GM18873 (cell line): ENCODE results near the gene EIF2D.
"Not testable (repeated sequence)": the region's sequence is repeated elsewhere in the genome, so short reads cannot be mapped to it uniquely, and the experiment has no call there.

Experiments
- ATAC-seq: cut with Tn5 transposase; IDR thresholded peaks from one replicate; pipeline ENCODE4 v1.9.1; 2021; ENCODE audit warnings: mild to moderate bottlenecking, moderate library complexity, moderate number of reproducible peaks; ENCODE audit not compliant: unreplicated experiment, low FRiP score

The EIF2D gene, protein sequence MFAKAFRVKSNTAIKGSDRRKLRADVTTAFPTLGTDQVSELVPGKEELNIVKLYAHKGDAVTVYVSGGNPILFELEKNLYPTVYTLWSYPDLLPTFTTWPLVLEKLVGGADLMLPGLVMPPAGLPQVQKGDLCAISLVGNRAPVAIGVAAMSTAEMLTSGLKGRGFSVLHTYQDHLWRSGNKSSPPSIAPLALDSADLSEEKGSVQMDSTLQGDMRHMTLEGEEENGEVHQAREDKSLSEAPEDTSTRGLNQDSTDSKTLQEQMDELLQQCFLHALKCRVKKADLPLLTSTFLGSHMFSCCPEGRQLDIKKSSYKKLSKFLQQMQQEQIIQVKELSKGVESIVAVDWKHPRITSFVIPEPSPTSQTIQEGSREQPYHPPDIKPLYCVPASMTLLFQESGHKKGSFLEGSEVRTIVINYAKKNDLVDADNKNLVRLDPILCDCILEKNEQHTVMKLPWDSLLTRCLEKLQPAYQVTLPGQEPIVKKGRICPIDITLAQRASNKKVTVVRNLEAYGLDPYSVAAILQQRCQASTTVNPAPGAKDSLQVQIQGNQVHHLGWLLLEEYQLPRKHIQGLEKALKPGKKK

DNA sequence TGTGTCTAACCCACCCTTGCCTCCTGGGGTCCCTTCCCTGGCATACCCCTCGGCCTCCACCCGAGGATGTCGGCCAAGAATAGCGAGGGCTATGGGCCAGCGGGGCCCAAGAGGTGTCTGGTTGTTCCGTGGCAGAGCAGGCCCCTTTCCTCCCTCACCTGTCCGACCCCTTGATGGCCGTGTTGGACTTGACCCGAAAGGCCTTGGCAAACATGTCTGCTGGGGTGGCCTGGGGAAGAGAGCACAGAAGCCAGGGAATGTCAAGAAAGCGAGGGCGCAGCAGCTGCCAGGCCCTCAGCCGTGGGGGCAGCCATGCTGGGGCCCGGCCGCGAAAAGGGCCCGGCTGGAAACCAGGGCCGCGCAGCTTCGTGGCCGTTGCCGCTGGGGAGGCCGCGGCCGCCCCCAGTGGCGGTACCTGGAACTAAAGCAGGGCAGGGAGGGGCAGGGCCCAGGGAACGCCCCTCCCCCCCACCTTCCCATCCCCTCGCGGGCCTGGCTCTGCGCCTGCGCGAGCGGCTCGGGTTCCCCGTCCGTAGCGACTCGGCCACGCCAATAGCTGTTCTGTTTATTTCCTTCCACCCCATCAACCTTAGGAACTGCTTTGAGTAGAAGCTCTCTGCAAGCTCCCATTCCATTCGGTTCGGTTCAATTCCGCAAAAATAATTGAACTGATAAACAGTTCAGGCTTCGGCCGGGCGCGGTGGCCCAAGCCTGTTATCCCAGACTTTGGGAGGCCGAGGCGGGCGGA is at the start of gene EIF2D:
Gene EIF2D, minus strand, starts transcription at position 337 of the 748 bp plus-strand sequence. Its CDS starts 123 bp downstream, at position 214.
- peak; percentile 63 for ATAC-seq

DNA sequence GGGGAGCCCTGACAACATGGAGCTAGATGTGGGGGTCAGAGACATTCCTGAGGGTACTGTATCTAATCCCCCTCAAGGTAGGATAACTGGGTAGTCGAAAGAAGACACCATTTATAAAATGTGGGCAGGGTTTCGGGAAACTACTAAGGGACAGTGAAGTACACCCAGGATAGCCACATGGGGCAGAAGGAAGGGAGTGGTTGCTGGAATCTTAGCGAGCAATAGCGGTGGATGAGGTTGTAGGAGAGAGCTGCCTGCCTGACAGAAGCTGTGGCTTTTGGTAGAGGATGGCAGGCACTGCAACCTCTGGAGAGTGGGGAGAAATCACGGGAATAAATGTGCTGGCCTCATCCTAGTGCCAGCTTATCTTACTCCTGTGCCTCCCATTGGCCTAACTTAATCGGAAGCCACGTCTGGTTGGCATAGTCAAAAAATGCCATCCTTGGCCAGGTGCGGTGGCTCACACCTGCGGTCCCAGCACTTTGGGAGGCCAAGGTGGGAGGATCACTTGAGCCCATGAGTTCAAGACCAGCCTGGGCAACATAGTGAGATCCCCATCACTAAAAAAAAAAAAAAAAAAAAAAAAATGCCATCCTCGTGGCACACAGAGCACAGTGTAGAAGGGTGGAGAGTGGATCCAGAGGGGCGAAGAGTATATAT is 49.0 kb upstream of the EIF2D start:
- ATAC-seq: no peak

- no peak for ATAC-seq
These were observed 47.9 kb upstream of the EIF2D start for GRCh38 chr1:206660136-206660535.

DNA sequence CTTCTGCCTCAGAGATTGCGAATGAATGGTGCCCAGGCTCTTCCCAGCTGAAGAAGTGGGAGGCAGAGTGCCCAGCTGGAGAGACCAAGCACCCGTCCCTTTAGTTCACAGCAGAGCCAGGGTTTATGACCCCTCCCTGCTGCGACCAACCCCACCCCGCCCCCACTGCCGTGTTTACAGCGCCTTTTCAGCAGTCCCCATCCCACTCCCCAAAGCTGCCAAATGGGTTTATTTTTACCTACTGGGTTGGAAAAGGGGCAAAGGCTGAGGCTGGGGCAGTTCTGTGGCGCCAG is 46.7 kb upstream of the EIF2D start:
- no peak for ATAC-seq

GRCh38 chr1:206658264-206658980 is 46.2 kb upstream of the EIF2D start:
- ATAC-seq: no peak

DNA sequence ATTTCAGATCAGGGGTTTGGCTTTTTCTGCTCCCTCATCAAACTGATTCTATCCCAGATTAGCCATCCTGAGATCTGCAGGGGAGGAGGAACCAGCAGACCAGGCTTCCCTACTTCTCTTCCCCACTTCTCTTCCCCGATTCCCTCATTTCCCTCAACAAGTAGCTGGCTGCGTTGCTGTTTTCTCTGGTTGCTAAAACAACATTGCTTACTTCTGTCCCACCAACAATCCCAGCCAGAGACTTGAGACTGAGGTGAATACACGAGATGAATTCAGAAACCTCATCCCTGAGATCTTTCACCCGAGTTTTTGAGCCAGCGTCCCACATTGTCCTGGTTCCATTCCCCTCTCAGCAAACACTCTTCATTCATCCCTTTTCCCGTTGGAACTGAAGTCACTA is 45.5 kb upstream of the EIF2D start:
- no peak for ATAC-seq

DNA sequence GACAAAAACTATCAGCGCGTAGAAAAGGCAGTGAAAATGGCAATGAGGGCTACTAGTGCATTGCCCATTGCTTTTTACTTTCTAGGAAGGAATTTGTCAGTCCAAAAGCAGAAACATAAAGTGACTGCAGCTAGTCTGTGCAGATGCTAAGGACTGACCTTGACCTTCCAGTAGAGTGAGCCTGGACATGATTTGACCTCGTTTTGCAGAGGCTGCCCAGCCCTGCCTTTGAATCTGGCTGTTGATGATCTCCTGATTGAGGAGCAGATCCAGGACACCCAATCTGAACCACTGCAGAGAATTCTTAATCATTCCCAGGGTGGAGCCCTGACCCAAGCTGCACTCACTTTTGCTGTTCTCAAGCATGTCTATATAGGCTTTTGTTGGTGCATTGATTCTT is 44.7 kb upstream of the EIF2D start:
- ATAC-seq: no peak

DNA sequence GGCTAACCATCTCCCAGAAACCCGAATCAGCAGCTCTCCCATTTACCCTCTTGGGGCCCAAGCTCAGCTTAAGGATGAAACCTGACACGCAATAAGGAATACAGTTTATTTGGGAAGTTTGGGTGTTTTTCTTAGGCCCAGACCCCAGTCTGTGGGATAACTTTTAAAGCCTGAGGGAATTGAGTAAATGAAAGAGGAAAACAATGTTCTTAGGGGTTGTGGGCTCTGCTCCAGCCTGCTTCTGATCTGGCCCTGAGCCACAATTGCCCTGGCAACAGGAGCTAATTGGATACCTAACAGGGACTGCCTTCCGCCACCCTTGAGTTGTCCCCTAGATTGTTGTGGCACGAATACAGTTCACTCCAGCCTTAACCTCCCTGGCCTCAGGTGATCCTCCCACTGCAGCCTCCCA is 43.2 kb upstream of the EIF2D start:
- ATAC-seq: no peak

DNA sequence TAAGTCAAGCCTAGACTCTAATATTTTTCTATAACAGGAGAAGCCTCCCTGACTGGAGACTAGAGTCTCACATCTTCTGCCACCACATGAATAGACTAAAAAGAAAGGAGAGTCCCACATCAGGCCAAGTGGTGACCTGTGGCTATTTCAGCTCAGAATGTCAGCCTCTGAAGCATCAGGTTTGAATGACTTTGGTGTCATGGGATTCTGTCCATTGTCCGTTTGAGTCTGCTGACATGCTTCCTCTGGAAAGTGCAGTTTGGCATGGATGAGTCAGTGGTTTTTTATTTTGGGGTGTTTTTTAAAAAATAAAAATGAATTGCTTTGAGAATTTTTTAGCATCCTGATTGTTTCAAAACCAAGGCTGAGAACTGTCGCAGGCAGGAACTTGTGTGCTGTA is 42.6 kb upstream of the EIF2D start:
- no peak for ATAC-seq

GRCh38 chr1:206653715-206654459 is 41.6 kb upstream of the EIF2D start:
- ATAC-seq: no peak

DNA sequence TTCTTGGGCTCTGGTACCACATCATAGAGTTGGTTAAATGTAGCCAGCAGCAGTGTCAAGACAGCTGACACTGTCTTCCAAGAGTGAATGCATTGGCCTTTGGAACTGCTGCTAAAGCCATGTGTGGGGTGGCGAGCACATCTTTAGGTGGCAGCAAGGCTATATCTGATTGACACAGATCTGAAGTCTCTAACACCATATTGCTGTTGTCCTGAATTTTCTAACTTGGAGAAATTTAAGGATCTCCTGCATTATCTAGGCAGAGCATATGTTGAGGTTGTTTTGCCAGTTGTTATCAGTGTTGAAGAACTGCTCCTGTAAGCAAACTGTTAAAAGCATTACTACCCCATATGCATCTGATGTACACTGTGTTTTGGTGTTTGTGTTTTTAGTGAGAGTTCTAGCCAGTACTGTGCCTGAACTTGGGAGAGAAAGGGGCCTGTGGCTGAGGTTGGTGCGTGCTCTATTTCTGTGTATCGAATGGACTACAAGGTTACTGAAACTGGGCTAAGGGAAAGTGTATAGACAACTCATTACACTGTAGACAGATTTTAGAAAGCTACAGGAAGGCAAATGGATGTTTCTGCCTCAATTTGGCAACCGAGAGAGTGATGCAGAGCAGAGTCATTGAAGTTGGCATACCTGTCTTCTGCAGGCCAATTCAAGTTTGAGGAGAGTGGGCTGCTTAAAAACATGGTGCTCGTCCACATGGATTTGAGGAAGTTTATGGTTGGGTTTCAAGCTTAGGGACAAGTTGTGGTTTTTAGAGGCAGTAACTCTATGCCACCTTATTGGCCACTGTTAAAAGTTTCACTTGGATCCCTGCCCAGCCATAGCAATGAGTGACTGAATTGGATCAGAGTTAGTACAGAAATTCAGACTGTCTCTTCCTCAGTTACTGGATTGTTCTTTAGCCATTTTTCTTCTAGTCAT is 40.0 kb upstream of the EIF2D start:
- ATAC-seq: no peak

DNA sequence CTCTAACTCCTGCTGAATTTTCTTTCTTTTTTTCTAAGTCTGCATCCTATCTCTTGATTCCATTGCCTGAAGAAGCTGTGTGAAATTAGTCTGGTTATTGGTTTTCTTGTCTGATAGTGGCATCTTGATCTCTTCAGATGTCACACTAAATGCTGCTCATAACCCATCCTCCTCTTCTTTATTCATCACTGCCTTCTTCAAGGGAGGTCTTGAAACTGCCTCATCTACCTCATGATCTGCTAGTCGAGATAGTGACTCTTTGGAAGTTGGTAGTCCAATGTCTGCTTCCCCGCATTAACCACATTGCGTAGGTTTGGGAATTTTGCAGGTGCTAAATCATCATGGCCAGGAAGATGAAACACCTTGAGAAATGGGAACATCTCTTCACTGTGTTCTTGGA is 38.7 kb upstream of the EIF2D start:
- ATAC-seq: no peak

- ATAC-seq: no peak
These were observed 37.1 kb upstream of the EIF2D start for GRCh38 chr1:206649261-206649921.

DNA sequence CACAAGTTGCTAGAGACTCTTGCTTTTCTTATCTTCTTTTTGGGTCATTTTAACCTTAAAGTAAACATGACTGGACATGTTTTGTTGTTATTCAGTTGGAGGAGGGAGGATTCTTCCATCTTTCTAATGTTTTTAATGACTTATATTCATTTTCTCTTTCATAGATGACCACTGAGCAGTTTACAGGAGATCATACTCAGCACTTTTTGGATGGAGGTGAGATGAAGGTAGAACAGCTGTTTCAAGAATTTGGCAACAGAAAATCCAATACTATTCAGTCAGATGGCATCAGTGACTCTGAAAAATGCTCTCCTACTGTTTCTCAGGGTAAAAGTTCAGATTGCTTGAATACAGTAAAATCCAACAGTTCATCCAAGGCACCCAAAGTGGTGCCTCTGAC is 35.0 kb upstream of the EIF2D start:
- ATAC-seq: no peak

DNA sequence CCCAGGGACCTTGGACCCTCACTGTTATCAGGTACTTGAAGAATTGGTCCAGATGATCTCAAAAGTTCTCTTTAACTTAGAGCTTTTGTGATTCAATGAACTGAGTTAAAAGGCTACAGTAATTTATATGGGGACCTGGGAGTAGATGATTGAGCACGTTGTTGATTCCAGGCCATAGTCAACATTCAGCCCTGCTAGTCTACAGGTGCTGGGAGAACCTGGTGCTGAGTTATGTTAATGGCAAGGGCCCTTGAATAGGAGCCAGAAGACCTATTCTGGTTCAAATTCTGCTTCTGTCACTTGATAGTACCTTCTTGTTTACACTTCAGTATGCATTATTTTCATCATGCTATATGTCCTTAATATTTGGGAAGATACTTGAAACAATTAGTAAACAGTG is 34.2 kb upstream of the EIF2D start:
- no peak for ATAC-seq

DNA sequence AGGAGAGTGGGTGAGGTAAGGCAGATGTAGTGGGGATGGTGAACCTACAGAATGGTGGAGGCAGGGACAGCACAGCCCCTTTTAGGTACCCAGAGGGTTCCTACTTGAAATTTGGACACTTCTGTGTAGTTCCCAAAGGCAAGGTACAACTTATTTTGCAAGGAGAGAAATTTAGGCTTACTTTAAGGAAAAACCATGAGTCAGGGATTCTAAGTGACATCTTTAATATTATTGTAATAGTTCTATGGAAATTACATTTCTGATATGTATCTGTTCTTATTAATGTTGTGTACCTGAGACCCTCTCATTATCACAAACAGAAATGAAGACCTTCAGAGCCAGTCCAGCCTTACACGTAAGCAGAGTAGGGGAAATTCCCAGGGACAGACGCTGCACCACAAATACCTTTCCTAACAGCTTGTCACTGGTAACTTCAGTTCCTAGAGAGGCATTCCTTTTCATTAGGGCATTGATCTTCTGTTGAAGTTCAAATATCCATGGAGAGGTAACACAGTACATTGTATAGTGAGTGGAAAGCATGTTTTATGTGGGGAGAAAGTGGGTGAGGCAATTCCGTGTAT is 30.9 kb upstream of the EIF2D start:
- ATAC-seq: no peak

- ATAC-seq: not testable (repeated sequence)
These were observed 29.8 kb upstream of the EIF2D start for GRCh38 chr1:206642074-206642473.

GRCh38 chr1:206637605-206638004 is 25.3 kb upstream of the EIF2D start:
- no peak for ATAC-seq
